Prostate gland (tissue), 2 donors: ENCODE data around the gene FBLIM1. TPM values are rescaled to one million over a fixed set of nuclear protein-coding genes. Genes with fewer than 3 reads are reported as not detected.

Experiments
- DNase-seq: peaks from one replicate; pipeline ENCODE4 v3.0.0-alpha.2; 2019; ENCODE audit warnings: low spot score
- H3K27ac ChIP-seq, 2 donors: fragments of 200-600 bp; sonication (generic); 2 replicates each; pipeline ENCODE4 v1.5.1; 2017 to 2019
- H3K27me3 ChIP-seq: fragments of 200-600 bp; sonication (generic); replicated peaks from 2 replicates; pipeline ENCODE4 v1.5.1; 2019; ENCODE audit not compliant: insufficient read depth
- H3K36me3 ChIP-seq, 2 donors: fragments of 200-600 bp; sonication (generic); 1 replicate in 1 of 2; 2 replicates in 1 of 2; pipeline versions ENCODE4 v1.5.1 to v1.8.1; 2017 to 2019
- H3K4me1 ChIP-seq: fragments of 200-600 bp; sonication (generic); replicated peaks from 2 replicates; pipeline ENCODE4 v1.5.1; 2019
- H3K4me3 ChIP-seq, 2 donors: fragments of 200-600 bp; sonication (generic); 2 replicates each; pipeline ENCODE4 v1.5.1; 2017 to 2019
- H3K9me3 ChIP-seq: fragments of 200-600 bp; sonication (generic); 2 replicates; pipeline ENCODE4 v1.5.1; 2017
- POLR2A ChIP-seq: fragments of 450-650 bp; IDR thresholded peaks from one replicate; pipeline ENCODE4 v1.6.1; 2016; ENCODE audit warnings: antibody characterized with exemption, mild to moderate bottlenecking
- POLR2AphosphoS5 ChIP-seq: sonication (generic); formaldehyde crosslinking; IDR thresholded peaks from one replicate; pipeline ENCODE4 v1.6.1; 2017; ENCODE audit warnings: antibody characterized with exemption
- WGBS: methylation state at CpG from one replicate; pipeline ENCODE4 v1.1.5; 2018; 5-methylcytosine and 5-hydroxymethylcytosine counted together
- intact Hi-C: fragments of 100-400 bp; cut with DNase I; formaldehyde crosslinking; loops from one replicate; pipeline ENCODE4 v1.14.2; 2022
- total RNA-seq, 2 donors: library from RNA; depleted of rRNA; stranded (reverse); fragments of >200 nt; gene quantifications; one replicate each; pipeline ENCODE4 v1.1.0, GENCODE V29; 2016
- TF ChIP-seq, protein P1 (sequence below), 4 experiments: fragments of 200-600 bp in 2 of 4; fragments of 450-650 bp in 2 of 4; sonication (generic) in 2 of 4; IDR thresholded peaks; 1 replicate in 3 of 4; 2 replicates in 1 of 4; pipeline ENCODE4 v1.5.1; 2016 to 2019; ENCODE audit warnings: antibody characterized with exemption in 4 of 4, mild to moderate bottlenecking in 2 of 4, moderate library complexity in 2 of 4

FBLIM1 gene
- total RNA-seq, 2 donors from 2014 or later: 33.1 to 111 TPM

DNA sequence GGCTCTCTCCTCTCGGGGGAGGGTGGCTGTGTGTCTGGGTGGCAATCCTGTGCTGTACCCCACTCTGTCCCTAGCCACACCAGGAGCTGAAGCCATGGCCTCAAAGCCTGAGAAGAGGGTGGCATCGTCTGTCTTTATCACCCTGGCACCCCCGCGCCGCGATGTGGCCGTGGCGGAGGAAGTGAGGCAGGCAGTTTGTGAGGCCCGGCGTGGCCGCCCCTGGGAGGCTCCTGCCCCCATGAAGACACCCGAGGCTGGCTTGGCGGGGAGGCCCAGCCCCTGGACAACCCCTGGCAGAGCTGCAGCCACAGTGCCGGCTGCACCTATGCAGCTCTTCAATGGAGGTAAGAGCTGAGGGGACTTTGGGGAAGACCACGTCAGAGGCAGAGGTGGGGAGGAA lies 6.3 kb downstream of the FBLIM1 start:
- H3K27ac ChIP-seq: no peak overlapping the region
- peaks cover 0 to 4% of the 10 kb centered on the region in 2 donors for H3K36me3 ChIP-seq
- DNase-seq: no peak
- TF ChIP-seq POLR2AphosphoS5 (no peak), POLR2A (no peak)
- TF ChIP-seq, protein P1, sequence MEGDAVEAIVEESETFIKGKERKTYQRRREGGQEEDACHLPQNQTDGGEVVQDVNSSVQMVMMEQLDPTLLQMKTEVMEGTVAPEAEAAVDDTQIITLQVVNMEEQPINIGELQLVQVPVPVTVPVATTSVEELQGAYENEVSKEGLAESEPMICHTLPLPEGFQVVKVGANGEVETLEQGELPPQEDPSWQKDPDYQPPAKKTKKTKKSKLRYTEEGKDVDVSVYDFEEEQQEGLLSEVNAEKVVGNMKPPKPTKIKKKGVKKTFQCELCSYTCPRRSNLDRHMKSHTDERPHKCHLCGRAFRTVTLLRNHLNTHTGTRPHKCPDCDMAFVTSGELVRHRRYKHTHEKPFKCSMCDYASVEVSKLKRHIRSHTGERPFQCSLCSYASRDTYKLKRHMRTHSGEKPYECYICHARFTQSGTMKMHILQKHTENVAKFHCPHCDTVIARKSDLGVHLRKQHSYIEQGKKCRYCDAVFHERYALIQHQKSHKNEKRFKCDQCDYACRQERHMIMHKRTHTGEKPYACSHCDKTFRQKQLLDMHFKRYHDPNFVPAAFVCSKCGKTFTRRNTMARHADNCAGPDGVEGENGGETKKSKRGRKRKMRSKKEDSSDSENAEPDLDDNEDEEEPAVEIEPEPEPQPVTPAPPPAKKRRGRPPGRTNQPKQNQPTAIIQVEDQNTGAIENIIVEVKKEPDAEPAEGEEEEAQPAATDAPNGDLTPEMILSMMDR (IDR thresholded peaks at IDR 0.05): no peak
- no peak overlapping the region for H3K4me3 ChIP-seq
- H3K9me3 ChIP-seq: no peaks in the 10 kb centered on the region
- no peaks in the 10 kb centered on the region for H3K27me3 ChIP-seq
- 87% methylated on average over 15 of the region's 15 CpGs for WGBS
- intact Hi-C loops: no loop called here
- H3K4me1 ChIP-seq: peaks cover 5% of the 10 kb centered on the region

- intact Hi-C loops: no loop called here
- Histone ChIP-seq H3K27me3 (no peaks in the 10 kb centered on the region), H3K36me3 (peaks cover 0 to 9% of the 10 kb centered on the region in 2 donors), H3K4me3 (no peak overlapping the region), H3K9me3 (no peaks in the 10 kb centered on the region), H3K27ac (no peak overlapping the region), H3K4me1 (peaks cover 5% of the 10 kb centered on the region)
- TF ChIP-seq POLR2A (no peak), POLR2AphosphoS5 (no peak)
- TF ChIP-seq, protein P1 (IDR thresholded peaks at IDR 0.05): no peak
- DNase-seq: no peak
- WGBS: 52% methylated on average over 20 of the region's 20 CpGs
These were observed 7.0 kb downstream of the FBLIM1 start for GRCh38 chr1:15765495-15766194.

GRCh38 chr1:15767941-15768340 lies 9.3 kb downstream of the FBLIM1 start:
- TF ChIP-seq, protein P1 (IDR thresholded peaks at IDR 0.05): no peak
- TF ChIP-seq POLR2AphosphoS5: peak; percentile 79
- WGBS: 64% methylated on average over 5 of the region's 5 CpGs
- Histone ChIP-seq H3K27ac (peak overlapping the region; percentile 9 to 21), H3K4me1 (peaks cover 5% of the 10 kb centered on the region), H3K4me3 (no peak overlapping the region), H3K27me3 (no peaks in the 10 kb centered on the region), H3K36me3 (peaks cover 0 to 9% of the 10 kb centered on the region in 2 donors), H3K9me3 (no peaks in the 10 kb centered on the region)
- DNase-seq: peak; percentile 43
- intact Hi-C loops: no loop called here

GRCh38 chr1:15768388-15768787 lies 9.8 kb downstream of the FBLIM1 start:
- no peak for TF ChIP-seq POLR2A
- TF ChIP-seq, protein P1 (IDR thresholded peaks at IDR 0.05): no peak
- TF ChIP-seq POLR2AphosphoS5: no peak
- Histone ChIP-seq H3K27me3 (no peaks in the 10 kb centered on the region), H3K9me3 (no peaks in the 10 kb centered on the region), H3K4me3 (no peak overlapping the region), H3K27ac (peak overlapping the region; percentile 9 to 21), H3K4me1 (peaks cover 5% of the 10 kb centered on the region), H3K36me3 (peaks cover 0 to 9% of the 10 kb centered on the region in 2 donors)
- DNase-seq: no peak
- 93% methylated on average over 7 of the region's 7 CpGs for WGBS
- intact Hi-C loops: no loop called here

DNA sequence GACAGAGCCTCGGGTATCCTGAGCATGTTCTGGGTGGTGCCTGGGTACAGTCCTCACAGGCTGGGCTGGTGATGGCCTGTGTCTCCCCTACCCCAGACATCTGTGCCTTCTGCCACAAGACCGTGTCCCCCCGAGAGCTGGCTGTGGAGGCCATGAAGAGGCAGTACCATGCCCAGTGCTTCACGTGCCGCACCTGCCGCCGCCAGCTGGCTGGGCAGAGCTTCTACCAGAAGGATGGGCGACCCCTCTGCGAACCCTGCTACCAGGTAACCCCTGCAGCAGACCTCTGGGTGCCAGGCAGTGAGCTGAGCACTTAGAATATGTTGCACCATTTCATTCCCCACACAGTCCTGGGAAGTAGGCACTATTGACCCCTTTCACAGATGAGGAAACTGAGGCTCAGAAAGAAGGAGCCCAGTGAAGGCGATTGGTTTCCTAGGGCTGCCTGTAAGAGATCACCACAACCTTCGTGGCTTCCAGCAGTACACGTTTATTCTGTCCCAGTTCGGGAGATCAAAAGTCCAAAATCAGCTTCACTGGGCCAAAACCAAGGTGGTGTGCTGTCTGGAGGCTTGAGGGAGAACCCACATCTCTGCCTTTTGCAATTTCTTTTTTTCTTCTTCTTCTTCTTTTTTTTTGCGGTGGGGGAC lies 11.8 kb downstream of the FBLIM1 start:
- Histone ChIP-seq H3K9me3 (no peaks in the 10 kb centered on the region), H3K4me3 (no peak overlapping the region), H3K36me3 (peaks cover 0 to 9% of the 10 kb centered on the region in 2 donors), H3K4me1 (peaks cover 5% of the 10 kb centered on the region), H3K27ac (no peak overlapping the region), H3K27me3 (no peaks in the 10 kb centered on the region)
- TF ChIP-seq, protein P1 (IDR thresholded peaks at IDR 0.05): no peak
- TF ChIP-seq POLR2A (no peak), POLR2AphosphoS5 (no peak)
- no peak for DNase-seq
- 90% methylated on average over 14 of the region's 14 CpGs for WGBS
- intact Hi-C loops: no loop called here
